ENCODE measurements around the gene PRX.
"Not testable (repeated sequence)": the region's sequence is repeated elsewhere in the genome, so short reads cannot be mapped to it uniquely, and the experiment has no call there.

The PRX gene

DNA sequence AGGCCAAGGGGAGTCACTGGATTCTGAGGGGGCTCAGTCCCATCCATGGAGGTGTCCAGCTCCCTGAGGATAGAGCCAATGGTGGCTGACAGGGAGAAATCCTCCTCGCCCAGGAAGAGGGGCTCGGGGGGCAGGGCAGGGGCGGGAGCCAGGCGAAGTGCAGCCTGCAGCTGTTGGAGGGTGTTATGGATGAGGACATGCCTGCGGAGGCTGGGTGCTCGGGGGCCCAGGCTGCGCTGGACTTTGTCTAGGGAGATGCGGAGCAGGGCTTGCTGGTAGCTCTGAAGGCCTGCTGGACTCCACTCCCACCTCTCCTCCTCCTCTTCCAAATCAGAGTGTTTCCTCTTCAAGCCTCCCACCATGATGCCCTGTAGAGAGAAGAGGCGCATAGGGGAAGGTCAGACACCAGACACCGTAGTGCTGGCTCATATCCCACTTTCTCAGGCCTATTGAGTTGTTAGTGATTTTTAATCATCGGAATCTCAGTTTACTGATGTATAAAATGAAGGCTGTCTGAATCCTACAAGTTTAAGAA is 28.6 kb upstream of the PRX start:
- no peak for DNase-seq (ENCODE audit: low read depth in 2 of 3, low spot score in 1 of 3)

DNA sequence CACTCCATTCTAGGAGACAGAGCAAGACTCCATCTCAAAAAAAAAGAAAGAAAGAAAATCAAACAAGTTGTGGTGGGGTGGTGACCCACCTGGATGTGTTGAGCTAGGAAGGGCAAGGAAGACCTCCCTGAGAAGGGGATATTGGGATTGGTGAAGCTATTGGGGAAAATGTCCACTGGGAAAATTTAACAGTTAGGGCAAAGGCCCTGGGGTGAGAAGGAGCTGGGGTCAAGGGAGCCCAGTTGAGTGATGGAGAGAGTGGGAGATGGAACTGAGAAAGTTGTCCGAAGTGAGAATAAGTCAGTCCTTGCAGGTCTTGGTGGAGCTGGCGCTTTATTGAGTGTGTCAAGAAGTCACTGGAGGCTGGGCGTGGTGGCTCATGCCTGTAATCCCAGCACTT is 25.1 kb upstream of the PRX start:
- DNase-seq (ENCODE audit: low read depth in 2 of 3, low spot score in 1 of 3) = no peak

DNA sequence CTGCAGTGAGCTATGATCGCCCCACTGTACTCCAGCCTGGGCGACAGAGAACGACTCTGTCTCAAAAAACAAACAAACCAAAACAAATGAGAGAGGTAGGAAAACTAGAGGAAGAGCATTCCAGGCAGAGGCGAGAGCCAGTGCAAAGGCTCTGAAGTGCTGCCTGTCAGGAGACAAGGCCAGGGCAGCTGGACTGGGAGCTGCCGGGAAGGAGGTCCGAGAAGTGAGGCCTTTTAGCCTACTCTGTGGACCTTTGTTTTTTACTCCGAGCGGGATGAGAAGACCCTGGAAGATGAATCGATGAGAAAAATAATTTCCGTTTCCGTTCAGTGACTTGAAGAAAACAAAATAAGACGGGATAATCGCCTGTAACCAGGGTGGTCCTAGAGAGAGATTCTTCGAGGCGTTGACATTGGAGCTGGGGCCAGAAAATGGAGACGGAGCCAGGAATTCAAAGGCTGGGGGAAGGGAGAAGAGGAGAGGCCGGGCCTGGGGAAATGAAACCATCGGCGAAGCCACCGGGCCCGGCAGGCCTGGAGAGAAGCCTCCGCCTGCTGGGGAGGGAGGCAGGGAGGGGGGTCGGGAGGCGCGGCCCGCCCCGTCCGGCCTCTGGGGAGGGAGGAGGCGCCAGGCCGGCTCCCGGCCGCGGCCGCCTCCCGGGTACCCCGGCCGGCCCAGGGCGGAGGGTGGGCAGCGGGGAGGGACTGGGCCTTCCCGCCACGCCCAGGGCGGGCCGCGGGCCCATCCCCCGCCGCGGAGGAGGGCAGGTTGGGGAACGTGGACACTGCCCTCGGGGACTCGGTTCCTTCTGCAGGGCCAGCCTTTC is 20.4 kb upstream of the PRX start:
- peak in 2 of 3 donors; percentile 32 to 43 for DNase-seq (ENCODE audit: low read depth in 2 of 3, low spot score in 1 of 3)

DNA sequence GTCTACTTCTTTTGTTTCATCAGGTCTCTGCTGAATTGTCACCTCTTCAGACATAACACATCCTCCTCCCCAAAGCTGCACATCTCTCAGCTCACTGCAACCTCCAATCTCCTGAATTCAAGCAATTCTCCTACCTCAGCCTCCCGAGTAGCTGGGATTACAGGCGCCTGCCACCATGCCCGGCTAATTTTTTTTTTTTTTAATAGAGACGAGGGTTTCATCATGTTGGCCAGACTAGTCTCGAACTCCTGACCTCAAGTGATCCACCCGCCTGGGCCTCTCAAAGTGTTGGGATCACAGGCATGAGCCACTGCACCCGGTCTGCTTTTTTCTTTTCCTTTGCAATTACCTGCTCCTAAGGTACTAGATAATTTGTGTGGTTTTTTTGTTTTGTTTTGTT is 19.6 kb upstream of the PRX start:
- DNase-seq (ENCODE audit: low read depth in 2 of 3, low spot score in 1 of 3) = not testable (repeated sequence)

DNA sequence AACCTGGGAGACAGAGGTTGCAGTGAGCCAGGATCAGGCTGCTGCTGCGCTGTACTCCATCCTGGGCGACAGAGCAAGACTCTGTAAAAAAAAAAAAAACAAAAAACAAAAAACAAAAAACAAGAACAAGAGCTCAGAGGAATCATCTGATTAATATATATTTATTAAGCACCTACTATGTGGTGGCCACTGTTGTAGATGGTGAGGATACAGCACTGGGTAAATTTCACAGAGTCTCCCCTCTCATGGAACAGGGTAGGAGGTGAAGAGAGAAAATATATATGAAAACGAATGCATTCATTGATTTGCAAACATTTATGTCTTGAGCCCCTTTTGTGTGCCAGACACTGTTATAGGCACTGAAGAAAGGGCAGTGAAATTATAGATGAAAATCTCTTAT is 18.5 kb upstream of the PRX start:
- no peak for DNase-seq (ENCODE audit: low read depth in 2 of 3, low spot score in 1 of 3)

DNA sequence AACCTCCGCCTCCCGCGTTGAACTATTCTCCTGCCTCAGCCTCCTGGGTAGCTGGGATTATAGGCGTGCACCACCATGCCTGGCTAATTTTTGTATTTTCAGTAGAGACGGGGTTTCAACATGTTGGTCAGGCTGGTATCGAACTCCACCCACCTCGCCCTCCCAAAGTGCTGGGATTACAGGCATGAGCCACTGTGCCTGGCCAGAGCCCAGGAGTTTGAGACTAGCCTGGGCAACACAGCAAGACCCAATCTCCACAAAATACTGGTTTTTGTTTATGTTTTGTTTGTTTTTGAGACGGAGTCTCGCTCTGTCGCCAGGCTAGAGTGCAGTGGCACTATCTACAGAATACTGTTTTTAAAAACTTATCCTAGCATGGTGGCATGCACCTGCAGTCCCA is 17.1 kb upstream of the PRX start:
- not testable (repeated sequence) for DNase-seq (ENCODE audit: low read depth in 2 of 3, low spot score in 1 of 3)

DNA sequence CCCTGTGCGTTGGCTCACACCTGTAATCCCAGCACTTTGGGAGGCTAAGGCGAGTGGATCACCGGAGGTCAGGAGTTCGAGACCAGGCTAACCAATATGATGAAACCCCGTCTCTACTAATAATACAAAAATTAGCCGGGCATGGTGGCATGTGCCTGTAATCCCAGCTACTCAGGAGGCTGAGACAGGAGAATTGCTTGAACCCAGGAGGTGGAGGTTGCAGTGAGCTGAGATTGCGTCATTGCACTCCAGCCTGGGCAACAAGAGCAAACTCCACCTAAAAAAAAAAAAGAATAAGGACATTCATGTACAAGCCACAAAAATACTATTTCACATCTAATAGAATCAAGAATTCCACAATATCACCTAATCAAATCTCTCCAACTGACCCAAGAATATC is 15.0 kb upstream of the PRX start:
- not testable (repeated sequence) for DNase-seq (ENCODE audit: low read depth in 2 of 3, low spot score in 1 of 3)

DNA sequence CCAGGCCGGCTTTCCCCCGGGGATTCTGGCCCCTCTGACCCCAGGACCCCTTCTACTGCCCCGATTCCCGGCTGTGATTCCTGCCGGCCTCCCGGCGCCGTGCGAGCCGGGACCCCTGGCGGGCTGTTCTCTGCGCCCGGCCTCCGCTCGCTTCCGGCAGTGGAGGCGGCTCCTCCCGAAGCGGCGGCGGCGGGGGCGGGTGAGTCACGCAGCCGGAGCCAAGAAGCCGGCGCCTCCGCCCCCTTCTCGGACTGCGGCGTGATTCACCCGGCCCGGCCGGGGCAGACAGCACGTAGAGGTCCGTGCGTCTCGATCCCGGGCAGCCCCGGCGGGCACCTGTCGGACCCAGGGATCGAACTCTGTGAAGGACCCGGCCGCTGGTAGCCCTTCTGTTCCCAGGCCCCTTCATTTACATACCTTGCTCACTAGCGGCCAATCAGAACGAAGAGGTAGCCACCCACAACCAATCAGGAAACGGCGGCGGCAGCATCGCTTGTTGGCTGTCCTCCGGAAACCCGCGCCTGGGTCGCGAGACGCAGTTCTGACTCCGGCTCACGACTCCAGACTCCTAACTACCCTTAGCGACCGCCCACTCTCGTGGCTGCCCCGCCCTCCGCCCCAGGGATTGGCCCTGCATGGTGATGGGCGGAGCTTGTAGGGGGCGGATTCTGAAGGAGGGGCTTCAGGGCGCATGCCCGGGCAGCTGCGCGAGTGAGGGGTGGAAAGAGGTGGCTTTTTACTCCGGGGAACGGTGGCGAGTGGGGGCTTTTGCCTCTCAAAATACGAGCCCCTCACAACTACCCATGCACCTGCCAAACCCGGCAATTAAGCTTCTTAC is 12.5 kb upstream of the PRX start, which contains the start of gene SERTAD1:
Gene SERTAD1 (minus strand): TSS at position 543 of the 838 bp plus-strand sequence. CDS start 2,446 bp downstream, outside the sequence.
- DNase-seq (ENCODE audit: low read depth in 2 of 3, low spot score in 1 of 3) = peak; percentile 100

DNA sequence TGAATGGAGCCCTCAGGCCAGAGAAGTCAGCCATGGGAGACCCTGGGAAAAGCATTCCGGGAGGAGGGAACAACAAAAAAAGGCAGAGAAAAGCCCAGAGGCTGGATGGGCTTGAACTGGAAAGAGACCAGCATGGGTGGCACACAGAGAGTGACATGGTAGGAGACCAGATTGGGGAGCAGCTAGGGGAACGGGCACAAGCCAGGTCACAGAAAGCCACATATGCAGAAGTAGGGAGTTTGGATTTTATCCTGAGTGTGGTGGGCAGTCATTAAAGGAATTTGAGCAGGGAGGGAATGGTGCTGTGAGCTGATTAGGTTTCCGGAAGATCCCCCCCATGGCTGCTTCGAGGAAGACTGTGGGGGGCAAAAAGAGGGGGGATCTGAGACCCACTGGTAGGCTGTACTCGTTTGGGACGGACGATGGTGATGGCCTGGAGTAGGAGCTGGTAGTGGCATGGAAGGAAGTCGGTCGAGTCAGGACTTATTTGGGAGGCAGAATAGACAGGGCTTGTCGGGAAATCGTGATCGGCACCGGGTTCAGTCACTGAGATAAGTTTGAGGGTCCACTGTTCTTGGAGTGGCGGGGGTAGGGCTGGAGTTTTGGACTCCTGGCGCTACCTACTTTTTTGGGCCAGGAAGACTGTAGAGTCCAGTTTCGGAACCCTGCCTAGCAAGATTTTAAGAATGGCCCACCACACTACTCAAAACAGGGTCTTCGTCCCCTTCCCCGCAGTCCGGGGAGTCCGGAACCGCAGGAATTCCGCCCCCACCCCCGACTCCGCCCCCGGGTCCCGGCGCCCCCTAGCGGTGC is 11.7 kb upstream of the PRX start:
- DNase-seq (ENCODE audit: low read depth in 2 of 3, low spot score in 1 of 3) = no peak

DNA sequence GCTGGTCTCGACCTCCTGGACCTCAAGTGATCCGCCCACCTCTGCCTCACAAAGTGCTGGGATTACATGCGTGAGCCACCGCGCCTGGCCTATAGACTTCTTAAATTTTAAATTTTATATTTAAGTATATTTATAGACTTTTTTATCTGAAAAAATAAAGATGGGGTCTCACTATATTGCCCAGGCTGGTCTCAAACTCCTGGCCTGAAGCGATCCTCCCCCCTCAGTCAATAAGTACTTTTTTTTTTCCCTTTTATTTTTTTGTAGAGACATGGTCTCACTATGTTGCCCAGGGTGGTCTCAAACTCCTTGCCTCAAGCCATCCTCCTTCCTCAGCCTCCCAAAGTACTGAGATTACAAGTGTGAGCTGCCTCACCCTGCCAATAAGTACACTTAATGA is 10.8 kb upstream of the PRX start:
- DNase-seq (ENCODE audit: low read depth in 2 of 3, low spot score in 1 of 3) = no peak

DNA sequence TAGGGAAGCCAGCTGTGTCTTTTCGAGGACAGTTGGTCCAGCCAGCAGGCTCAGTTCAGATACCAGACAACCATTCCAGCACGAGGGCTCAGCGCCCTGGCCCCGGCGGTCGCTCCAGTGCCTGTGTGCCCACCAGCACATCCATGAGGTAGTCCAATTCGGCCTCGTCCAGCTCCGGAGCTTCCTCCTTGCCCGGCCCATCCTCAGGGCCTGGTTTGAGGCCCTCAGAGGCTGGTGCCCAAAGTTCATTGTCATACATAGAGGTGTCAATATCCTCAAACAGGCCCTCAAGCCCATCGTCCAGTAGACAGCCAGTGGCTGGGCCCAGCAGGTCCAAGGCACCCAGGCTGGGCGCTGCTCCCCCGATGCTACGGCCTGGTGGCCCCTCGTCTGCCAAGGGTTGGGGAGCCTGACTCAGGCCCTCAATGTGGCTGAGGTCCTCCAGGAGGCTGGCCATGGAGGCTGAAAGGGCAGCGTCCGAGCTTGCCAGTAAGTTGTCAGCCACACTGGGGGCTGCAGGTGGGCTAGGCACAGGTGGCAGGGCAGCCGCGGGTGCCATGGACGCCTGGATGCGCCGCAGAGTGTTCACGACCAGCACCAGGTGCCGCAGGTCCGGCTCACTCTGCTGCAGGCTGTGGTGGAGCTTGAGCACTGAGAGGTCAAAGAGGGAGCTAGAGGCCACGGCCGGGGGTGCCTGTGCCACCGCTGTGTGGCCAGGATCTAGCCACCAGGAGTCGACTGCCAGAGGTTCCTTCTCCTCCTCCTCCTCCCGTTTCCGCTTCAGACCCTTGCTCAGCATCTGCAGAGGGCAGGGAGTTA is 9.8 kb upstream of the PRX start:
- no peak for DNase-seq (ENCODE audit: low read depth in 2 of 3, low spot score in 1 of 3)

DNA sequence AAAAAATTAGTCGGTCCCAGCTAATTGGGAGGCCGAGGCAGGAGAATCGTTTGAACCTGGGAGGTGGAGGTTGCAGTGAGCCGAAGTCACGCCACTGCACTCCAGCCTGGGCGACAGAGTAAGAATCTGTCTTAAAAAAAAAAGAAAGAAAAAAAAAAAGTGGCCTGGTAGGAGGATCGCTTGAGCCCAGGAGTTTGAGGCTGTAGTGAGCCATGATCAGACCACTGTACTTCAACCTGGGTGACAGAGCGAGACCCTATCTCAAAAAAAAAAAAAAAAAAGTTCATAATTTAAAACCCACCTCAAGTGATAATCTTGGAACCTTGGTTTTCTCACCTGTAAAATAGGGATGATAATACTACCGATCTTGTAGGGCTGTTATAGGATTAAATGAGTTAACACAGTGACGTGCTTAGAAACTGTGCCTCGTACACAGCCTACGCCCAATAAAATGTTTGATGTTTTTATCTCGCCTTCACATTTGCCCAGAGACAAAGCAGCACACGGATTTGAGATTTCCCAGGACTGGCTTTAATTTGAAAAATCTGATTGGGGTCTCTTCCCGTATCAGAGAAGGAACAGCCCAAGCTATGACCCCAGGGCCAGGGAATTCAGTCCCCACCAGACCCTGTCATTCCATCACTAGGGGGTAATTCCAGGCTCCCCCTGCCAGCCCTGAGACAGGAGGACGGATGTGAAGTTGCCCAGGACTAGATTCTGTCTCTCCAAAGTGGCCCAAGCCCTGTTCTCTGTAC is 9.0 kb upstream of the PRX start:
- no peak for DNase-seq (ENCODE audit: low read depth in 2 of 3, low spot score in 1 of 3)

DNA sequence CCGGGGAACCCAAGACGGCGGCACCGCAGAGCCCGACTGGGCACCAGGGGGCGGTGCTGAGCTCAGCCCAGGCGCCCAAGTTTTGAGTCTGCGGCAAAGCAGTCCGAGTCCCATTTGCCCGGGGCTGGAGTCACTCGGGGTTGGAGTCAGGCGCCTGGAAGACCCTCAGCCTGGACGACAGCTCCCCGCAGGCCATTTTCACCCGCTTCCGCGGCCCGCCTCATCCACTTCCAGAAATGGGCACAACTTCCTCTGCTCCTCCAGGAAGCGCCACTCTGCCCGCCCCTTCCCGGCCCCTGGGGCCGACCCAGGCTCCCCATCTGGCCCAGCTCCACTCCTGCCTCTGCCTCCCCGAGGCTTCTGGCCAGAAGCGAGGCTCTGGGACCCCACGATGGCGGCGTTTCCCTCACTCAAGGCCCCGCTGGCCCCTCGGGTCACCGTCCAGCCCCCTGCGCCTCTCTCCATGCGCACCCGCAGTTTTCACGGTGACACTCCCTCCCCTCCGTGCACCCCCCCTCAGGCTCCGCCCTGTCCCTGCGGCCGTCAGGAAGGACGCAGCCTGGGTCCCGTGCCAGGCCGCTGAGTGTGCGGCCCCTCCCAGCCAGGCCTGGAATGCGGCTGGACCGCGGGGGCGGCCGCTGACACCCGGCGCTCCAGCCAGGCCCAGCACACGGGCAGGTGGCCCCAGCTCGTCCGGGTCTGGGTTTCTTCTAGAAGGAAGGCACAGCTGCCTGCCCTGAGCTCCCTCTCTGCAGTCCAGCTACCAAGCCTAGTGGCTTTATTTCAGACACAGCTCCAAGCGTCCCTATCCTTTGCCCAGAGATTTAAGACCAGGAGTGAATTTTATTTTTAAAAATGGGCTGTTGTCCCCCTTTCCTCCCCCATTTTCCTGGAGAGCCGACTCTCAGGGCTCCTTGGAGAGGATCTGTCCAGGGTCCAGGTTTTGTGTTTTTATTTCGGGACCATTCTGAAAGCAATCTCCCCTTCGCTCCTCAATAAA is 7.9 kb upstream of the PRX start:
- DNase-seq (ENCODE audit: low read depth in 2 of 3, low spot score in 1 of 3) = peak; percentile 40 to 68 (median 60)

DNA sequence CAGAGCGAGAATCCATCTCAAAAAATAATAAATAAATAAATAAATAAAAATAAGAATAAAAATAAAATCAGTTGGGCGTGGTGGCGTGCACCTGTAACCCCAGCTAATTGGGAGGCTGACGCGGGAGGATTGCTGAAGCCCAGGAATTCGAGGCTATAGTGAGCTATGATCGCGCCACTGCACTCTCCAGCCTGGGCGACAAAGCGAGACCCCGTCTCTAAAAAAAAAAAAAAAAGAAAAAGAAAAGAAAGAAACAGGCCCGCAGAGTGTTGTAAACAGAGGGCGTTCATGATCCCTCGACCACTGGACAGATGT is 7.2 kb upstream of the PRX start:
- DNase-seq (ENCODE audit: low read depth in 2 of 3, low spot score in 1 of 3) = no peak

DNA sequence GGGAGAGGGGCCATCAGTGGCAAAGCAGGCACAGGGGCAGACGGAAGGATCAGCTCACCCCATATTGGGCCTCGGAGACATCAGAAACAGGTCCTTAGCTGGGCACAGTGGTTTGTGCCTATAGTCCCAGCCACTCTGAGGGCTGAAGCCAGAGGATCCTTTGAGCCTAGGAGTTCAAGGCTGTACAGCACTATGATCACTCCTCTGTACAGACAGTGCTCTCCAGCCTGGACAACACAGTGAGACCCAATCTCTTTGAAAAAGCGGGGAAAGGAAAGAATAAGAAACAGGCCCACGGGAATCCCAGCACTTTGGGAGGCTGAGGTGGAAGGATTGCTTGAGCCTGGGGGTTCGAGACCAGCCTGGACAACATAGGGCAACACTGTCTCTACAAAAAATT is 6.6 kb upstream of the PRX start:
- no peak for DNase-seq (ENCODE audit: low read depth in 2 of 3, low spot score in 1 of 3)

DNA sequence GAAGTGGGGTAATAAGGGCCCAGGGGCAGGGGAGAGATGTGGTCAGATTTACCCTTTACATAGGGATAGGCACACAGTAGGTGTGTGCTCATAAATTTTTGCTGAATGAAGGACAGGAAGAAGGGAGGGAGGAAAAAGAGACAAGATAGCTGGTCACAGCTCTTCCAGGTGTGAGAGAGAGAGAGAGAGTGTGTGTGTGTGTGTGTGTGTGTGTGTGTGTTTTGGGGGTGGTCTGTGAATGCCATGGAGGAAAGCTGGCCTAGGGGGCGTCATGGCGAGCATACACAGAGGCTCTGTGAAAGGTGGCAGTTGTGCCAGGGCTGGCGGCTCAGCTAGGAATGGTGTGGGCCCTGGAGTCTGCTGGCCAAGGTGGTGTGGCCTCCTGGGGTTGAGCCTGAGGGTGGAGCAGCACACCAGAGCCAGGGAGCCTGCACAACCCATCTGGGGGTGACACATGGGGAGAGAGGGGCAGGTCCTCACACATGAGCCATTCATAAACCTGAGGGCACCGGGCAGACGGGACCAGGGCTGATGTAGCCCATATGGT is 6.0 kb upstream of the PRX start:
- no peak for DNase-seq (ENCODE audit: low read depth in 2 of 3, low spot score in 1 of 3)

DNA sequence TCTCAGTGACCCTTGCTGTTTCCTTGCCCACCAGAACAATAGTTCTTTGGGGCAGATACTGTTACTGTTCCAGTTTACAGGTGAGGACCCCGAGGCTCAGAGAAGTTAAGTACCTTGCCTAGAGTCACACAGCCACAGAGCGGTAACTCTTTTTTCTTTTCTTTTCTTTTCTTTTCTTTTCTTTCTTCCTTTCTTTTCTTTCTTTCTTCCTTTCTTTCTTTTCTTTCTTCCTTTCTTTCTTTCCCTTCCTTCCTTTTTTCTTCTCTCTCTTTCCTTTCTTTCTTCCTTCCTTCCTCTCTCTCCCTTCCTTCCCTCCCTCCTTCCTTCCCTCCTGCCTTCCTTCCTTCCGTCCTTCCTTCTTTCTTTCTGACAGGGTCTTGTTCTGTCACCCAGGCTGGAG is 4.9 kb upstream of the PRX start:
- no peak for DNase-seq (ENCODE audit: low read depth in 2 of 3, low spot score in 1 of 3)

DNA sequence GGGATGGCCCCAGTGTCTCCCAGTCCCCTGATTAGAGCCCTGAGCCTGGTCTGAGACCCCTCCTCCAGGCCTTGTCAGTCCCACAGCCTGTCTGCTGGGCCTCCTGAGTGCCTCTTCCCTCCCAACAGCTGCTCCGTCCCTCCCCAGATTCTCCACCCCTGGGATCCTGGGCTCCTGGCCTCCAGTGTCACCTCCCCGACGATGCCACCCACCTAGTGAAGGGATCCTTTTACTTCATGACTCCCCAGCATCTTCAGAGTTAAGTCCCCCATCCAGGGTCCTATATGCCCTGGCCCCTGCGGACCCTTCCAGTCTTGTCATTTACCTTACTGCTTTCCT is 4.4 kb upstream of the PRX start:
- DNase-seq (ENCODE audit: low read depth in 2 of 3, low spot score in 1 of 3) = no peak
